Suprapubic skin (tissue), 4 donors: ENCODE results near the gene MMP28. TPM values are rescaled to one million over a fixed set of nuclear protein-coding genes. Genes with fewer than 3 reads are reported as not detected.

Source experiments
- DNase-seq, 2 donors: peaks; one replicate each; pipeline ENCODE4 v3.0.0-alpha.2; 2019; ENCODE audit warnings: low spot score in 2 of 2
- H3K27ac ChIP-seq: fragments of 200-600 bp; sonication (generic); one replicate; pipeline ENCODE4 v1.5.1; 2019
- H3K27me3 ChIP-seq: fragments of 200-600 bp; sonication (generic); one replicate; pipeline ENCODE4 v1.5.1; 2019
- H3K36me3 ChIP-seq: fragments of 200-600 bp; sonication (generic); one replicate; pipeline ENCODE4 v1.5.1; 2019
- H3K4me1 ChIP-seq: fragments of 200-600 bp; sonication (generic); one replicate; pipeline ENCODE4 v1.5.1; 2019
- H3K4me3 ChIP-seq: fragments of 200-600 bp; sonication (generic); one replicate; pipeline ENCODE4 v1.5.1; 2019; ENCODE audit warnings: mild to moderate bottlenecking
- H3K9me3 ChIP-seq: fragments of 200-600 bp; sonication (generic); one replicate; pipeline ENCODE4 v1.5.1; 2019
- CTCF ChIP-seq, 2 donors: fragments of 200-600 bp in 1 of 2; fragments of 450-650 bp in 1 of 2; sonication (generic) in 1 of 2; IDR thresholded peaks; one replicate each; pipeline ENCODE4 v1.5.1; 2016 to 2019; ENCODE audit warnings: antibody characterized with exemption in 2 of 2, mild to moderate bottlenecking in 1 of 2, moderate library complexity in 1 of 2
- EP300 ChIP-seq: sonication (generic); formaldehyde crosslinking; IDR thresholded peaks from one replicate; pipeline ENCODE4 v1.6.1; 2017; ENCODE audit warnings: antibody characterized with exemption
- POLR2A ChIP-seq, 2 donors: fragments of 450-650 bp; IDR thresholded peaks; one replicate each; pipeline ENCODE4 v1.6.1; 2017; ENCODE audit warnings: antibody characterized with exemption in 2 of 2, mild to moderate bottlenecking in 2 of 2, moderate library complexity in 2 of 2
- POLR2AphosphoS5 ChIP-seq, 3 donors: sonication (generic); formaldehyde crosslinking; IDR thresholded peaks; one replicate each; pipeline ENCODE4 v1.6.1; 2017; ENCODE audit warnings: antibody characterized with exemption in 3 of 3
- WGBS: methylation state at CpG from one replicate; pipeline ENCODE4 v1.1.5; 2018; 5-methylcytosine and 5-hydroxymethylcytosine counted together
- total RNA-seq, 4 donors: library from RNA; depleted of rRNA; stranded (reverse); fragments of >200 nt; gene quantifications; one replicate each; pipeline ENCODE4 v1.1.0, GENCODE V29; 2016

MMP28 gene
- total RNA-seq, 4 donors from 2014 or later: 76.4 to 109 (median 91.0) TPM

GRCh38 chr17:35780950-35781349, 14.5 kb downstream of the MMP28 start:
- H3K27ac ChIP-seq: no peak overlapping the region

GRCh38 chr17:35778641-35779196, 16.7 kb downstream of the MMP28 start:
- WGBS: 89% methylated on average over 16 of the region's 16 CpGs

More at GRCh38 chr17:35780950-35781349, 14.5 kb downstream of the MMP28 start:
- Histone ChIP-seq H3K27me3 (no peaks in the 10 kb centered on the region), H3K4me3 (no peak overlapping the region), H3K36me3 (peaks cover 4% of the 10 kb centered on the region), H3K4me1 (peaks cover 33% of the 10 kb centered on the region), H3K9me3 (no peaks in the 10 kb centered on the region)
- TF ChIP-seq CTCF (IDR thresholded peaks at IDR 0.05) (no peak), POLR2A (IDR thresholded peaks at IDR 0.05) (no peak), POLR2AphosphoS5 (IDR thresholded peaks at IDR 0.05) (no peak), EP300 (no peak)
- 66% methylated on average over 3 of the region's 3 CpGs for WGBS
- DNase-seq: no peak

GRCh38 chr17:35775583-35775982, 19.9 kb downstream of the MMP28 start:
- H3K27me3 ChIP-seq: no peaks in the 10 kb centered on the region
- H3K4me1 ChIP-seq: peaks cover 11% of the 10 kb centered on the region
- no peak overlapping the region for H3K27ac ChIP-seq
- no peak for TF ChIP-seq CTCF (IDR thresholded peaks at IDR 0.05)
- no peak for TF ChIP-seq POLR2AphosphoS5 (IDR thresholded peaks at IDR 0.05)
- no peak for TF ChIP-seq POLR2A (IDR thresholded peaks at IDR 0.05)
- TF ChIP-seq EP300: no peak
- no peaks in the 10 kb centered on the region for H3K9me3 ChIP-seq
- DNase-seq: no peak
- H3K36me3 ChIP-seq: peaks cover 4% of the 10 kb centered on the region
- 54% methylated on average over 6 of the region's 6 CpGs for WGBS
- H3K4me3 ChIP-seq: no peak overlapping the region

More at GRCh38 chr17:35778641-35779196, 16.7 kb downstream of the MMP28 start:
- H3K27ac ChIP-seq: no peak overlapping the region
- H3K9me3 ChIP-seq: no peaks in the 10 kb centered on the region
- H3K36me3 ChIP-seq: peaks cover 4% of the 10 kb centered on the region
- no peak overlapping the region for H3K4me3 ChIP-seq
- H3K27me3 ChIP-seq: no peaks in the 10 kb centered on the region
- no peak for TF ChIP-seq POLR2A (IDR thresholded peaks at IDR 0.05)
- TF ChIP-seq CTCF (IDR thresholded peaks at IDR 0.05): no peak
- no peak for TF ChIP-seq EP300
- no peak for TF ChIP-seq POLR2AphosphoS5 (IDR thresholded peaks at IDR 0.05)
- no peak for DNase-seq
- peaks cover 21% of the 10 kb centered on the region for H3K4me1 ChIP-seq

- Histone ChIP-seq H3K4me1 (peaks cover 11% of the 10 kb centered on the region), H3K9me3 (no peaks in the 10 kb centered on the region), H3K27ac (no peak overlapping the region), H3K27me3 (no peaks in the 10 kb centered on the region), H3K36me3 (peaks cover 4% of the 10 kb centered on the region), H3K4me3 (no peak overlapping the region)
- DNase-seq: no peak
- WGBS: 73% methylated on average over 5 of the region's 5 CpGs
- TF ChIP-seq POLR2A (IDR thresholded peaks at IDR 0.05) (no peak), CTCF (IDR thresholded peaks at IDR 0.05) (no peak), EP300 (no peak), POLR2AphosphoS5 (IDR thresholded peaks at IDR 0.05) (no peak)
Measured at GRCh38 chr17:35775039-35775438, 20.4 kb downstream of the MMP28 start.

GRCh38 chr17:35774499-35774898, 20.9 kb downstream of the MMP28 start:
- no peak for DNase-seq
- WGBS: 50% methylated on average over 5 of the region's 5 CpGs
- Histone ChIP-seq H3K4me1 (peaks cover 11% of the 10 kb centered on the region), H3K27ac (no peak overlapping the region), H3K27me3 (no peaks in the 10 kb centered on the region), H3K4me3 (no peak overlapping the region), H3K9me3 (no peaks in the 10 kb centered on the region), H3K36me3 (peaks cover 4% of the 10 kb centered on the region)
- TF ChIP-seq POLR2A (IDR thresholded peaks at IDR 0.05): no peak
- TF ChIP-seq POLR2AphosphoS5 (IDR thresholded peaks at IDR 0.05): no peak
- TF ChIP-seq EP300: no peak
- no peak for TF ChIP-seq CTCF (IDR thresholded peaks at IDR 0.05)
